CD4-positive, CD25-positive, alpha-beta regulatory T cell (primary cell): ENCODE results near the gene UBE2R2. TPM values are rescaled to one million over a fixed set of nuclear protein-coding genes. Genes with fewer than 3 reads are reported as not detected.

Experiments
- ATAC-seq, 2 donors: fragments of 150-1000 bp; cut with Tn5 transposase; one replicate each; pipeline ENCODE4 v1.10.0; 2021; ENCODE audit warnings: low read depth in 2 of 2, moderate number of reproducible peaks in 2 of 2, moderate library complexity in 1 of 2
- DNase-seq, 3 donors: peaks; one replicate each; pipeline versions ENCODE4 v3.0.0 to v3.0.0-alpha.2; 2012 to 2022; ENCODE audit warnings: mixed read lengths in 1 of 3
- H3K27ac ChIP-seq: one replicate; pipeline ENCODE4 v1.7.0; 2013; ENCODE audit warnings: mild to moderate bottlenecking, low read length; ENCODE audit not compliant: insufficient read depth, poor library complexity, severe bottlenecking
- H3K27me3 ChIP-seq: one replicate; pipeline ENCODE4 v1.7.0; 2013; ENCODE audit warnings: low read length; ENCODE audit not compliant: control insufficient read depth, insufficient read depth
- H3K36me3 ChIP-seq: one replicate; pipeline ENCODE4 v1.7.0; 2013; ENCODE audit warnings: mild to moderate bottlenecking, low read length, moderate library complexity; ENCODE audit not compliant: control insufficient read depth, insufficient read depth
- H3K4me1 ChIP-seq: 2 replicates; pipeline ENCODE4 v1.7.0; 2013; ENCODE audit warnings: mild to moderate bottlenecking, low read length; ENCODE audit not compliant: insufficient read depth, control insufficient read depth, poor library complexity, severe bottlenecking
- H3K4me3 ChIP-seq: one replicate; pipeline ENCODE4 v1.7.0; 2013; ENCODE audit warnings: low read depth, mild to moderate bottlenecking, low read length, moderate library complexity
- H3K9me3 ChIP-seq, 2 experiments: 1 replicate in 1 of 2; 2 replicates in 1 of 2; pipeline ENCODE4 v1.7.0; 2013; ENCODE audit warnings: low read length in 2 of 2, mild to moderate bottlenecking in 1 of 2, moderate library complexity in 1 of 2; ENCODE audit not compliant: control insufficient read depth in 2 of 2
- H3K27ac Mint-ChIP-seq, 3 donors: one replicate each; pipeline ENCODE4 v1.8.0; 2020 to 2022; ENCODE audit warnings: mild to moderate bottlenecking in 3 of 3, mixed read lengths in 3 of 3, moderate library complexity in 2 of 3
- H3K27me3 Mint-ChIP-seq: one replicate; pipeline ENCODE4 v1.8.0; 2022; ENCODE audit warnings: mild to moderate bottlenecking, mixed read lengths
- H3K36me3 Mint-ChIP-seq: one replicate; pipeline ENCODE4 v1.8.0; 2020; ENCODE audit warnings: mixed read lengths
- H3K4me1 Mint-ChIP-seq, 4 donors: one replicate each; pipeline ENCODE4 v1.8.0; 2020 to 2022; ENCODE audit warnings: mixed read lengths in 4 of 4, mild to moderate bottlenecking in 1 of 4
- H3K4me3 Mint-ChIP-seq, 4 donors: one replicate each; pipeline ENCODE4 v1.8.0; 2020 to 2022; ENCODE audit warnings: mild to moderate bottlenecking in 4 of 4, mixed read lengths in 4 of 4, moderate library complexity in 3 of 4
- H3K9me3 Mint-ChIP-seq, 7 donors: one replicate each; pipeline ENCODE4 v1.8.0; 2020 to 2022; ENCODE audit warnings: mixed read lengths in 7 of 7, mild to moderate bottlenecking in 3 of 7, moderate library complexity in 2 of 7
- polyA plus RNA-seq, 4 donors: library from polyadenylated mRNA; unstranded; fragments of 300-500 nt; fragmentation: Illumina TruSeq; gene quantifications; one replicate each; pipeline ENCODE4 v1.2.3, GENCODE V29; 2021
- total RNA-seq: library from RNA; stranded (reverse); gene quantifications from one replicate; pipeline ENCODE4 v1.2.3, GENCODE V29; 2022

The UBE2R2 gene
- total and polyA plus RNA-seq, 5 donors from 2014 or later, result 14.8 to 33.3 (median 16.4) TPM

DNA sequence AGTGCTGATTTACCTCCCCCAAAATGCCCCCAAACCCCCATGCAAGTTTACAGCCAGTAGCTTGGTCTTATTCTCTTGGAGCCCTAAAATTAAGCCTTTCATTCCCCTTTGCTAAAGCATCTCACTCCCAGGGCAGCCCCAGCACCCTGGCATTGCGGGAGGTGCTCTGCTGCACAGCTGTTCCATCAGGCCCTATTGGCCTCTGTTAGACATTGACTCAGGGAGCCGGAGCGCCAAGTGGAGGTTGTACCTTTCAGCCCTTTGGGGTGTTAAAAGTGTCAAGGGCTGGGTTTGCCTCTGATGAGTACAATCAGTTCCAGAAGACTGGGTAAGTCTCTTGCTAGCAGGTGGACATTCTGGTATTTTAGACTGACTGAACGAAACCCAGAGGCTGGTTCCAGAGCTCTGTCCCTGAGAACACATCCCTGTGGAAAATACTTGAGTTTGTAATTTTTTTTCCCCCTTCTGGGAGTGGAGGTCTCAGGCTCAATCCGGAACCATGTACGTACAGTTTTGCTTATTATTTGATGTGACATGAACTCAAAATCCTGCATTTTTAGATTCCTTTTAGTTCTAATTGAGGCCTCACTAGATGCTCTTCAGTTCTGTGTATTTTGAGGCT, 102.4 kb downstream of the UBE2R2 start:
- Mint-ChIP-seq H3K4me1 (peaks cover 0 to 5% (median 0%) of the 10 kb centered on the region in 4 donors), H3K4me3 (no peak overlapping the region), H3K9me3 (no peaks in the 10 kb centered on the region), H3K27me3 (no peaks in the 10 kb centered on the region), H3K27ac (peak overlapping the region in 2 of 3 donors; percentile 70 to 73), H3K36me3 (peaks cover 43% of the 10 kb centered on the region)
- peaks cover 77% of the 10 kb centered on the region for H3K36me3 ChIP-seq
- no peaks in the 10 kb centered on the region for H3K27me3 ChIP-seq
- ATAC-seq, result no peak
- no peak for DNase-seq
- no peak overlapping the region for H3K27ac ChIP-seq
- H3K4me3 ChIP-seq, result no peak overlapping the region
- H3K9me3 ChIP-seq, result no peaks in the 10 kb centered on the region
- no peaks in the 10 kb centered on the region for H3K4me1 ChIP-seq

DNA sequence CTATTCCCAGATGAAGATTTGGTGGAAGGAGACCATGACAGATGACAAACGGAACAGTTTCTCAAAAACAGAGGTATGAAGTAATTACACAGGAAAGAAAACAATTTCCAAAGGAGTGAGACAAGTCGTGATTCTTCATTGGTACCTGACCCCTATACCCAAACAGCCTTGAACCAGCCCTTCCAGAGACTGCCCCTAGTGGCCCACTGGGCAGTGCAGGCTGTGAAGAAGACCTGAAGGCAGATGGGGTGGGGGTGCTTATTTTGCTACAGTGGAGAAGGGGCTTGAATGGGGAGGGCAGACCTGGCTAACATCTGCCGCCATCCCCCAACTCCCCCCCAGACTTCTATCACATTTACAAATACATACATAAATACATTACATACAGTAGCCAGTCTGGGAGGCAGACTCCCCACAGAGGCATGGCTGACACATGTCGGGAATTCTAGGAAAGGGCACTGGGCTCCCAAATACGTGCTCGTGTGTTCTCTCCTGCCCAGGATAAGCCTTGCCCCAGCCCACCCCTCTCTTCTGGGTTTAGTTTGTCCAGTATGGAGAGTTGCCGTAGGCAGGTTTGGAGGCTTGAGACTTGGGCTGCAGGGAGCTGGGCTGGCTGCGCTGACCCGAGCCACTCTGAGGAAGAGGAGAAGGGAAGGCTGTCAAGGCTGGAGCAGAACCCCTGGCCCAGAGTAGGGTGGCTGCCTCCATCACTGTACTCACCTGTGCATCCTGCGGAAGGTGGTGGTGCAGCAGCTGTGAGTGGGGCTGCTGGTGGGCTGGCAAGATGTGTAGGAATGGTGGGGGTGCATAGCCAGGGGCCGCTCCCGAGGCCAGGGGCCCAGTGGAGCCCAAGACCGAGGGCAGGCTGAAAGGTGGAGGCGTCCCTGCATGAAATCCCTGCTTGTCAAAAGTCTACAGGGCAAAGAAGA, 105.3 kb downstream of the UBE2R2 start:
- ATAC-seq, result no peak
- Mint-ChIP-seq H3K27ac (peak overlapping the region in 1 of 3 donors; percentile 55), H3K4me3 (peak overlapping the region in 1 of 4 donors; percentile 84), H3K27me3 (no peaks in the 10 kb centered on the region), H3K36me3 (peaks cover 37% of the 10 kb centered on the region), H3K4me1 (peaks cover 0 to 5% (median 0%) of the 10 kb centered on the region in 4 donors), H3K9me3 (no peaks in the 10 kb centered on the region)
- no peak overlapping the region for H3K4me3 ChIP-seq
- no peak overlapping the region for H3K27ac ChIP-seq
- no peaks in the 10 kb centered on the region for H3K9me3 ChIP-seq
- peaks cover 87% of the 10 kb centered on the region for H3K36me3 ChIP-seq
- H3K27me3 ChIP-seq, result no peaks in the 10 kb centered on the region
- DNase-seq, result peak in 1 of 3 donors; percentile 36
- H3K4me1 ChIP-seq, result no peaks in the 10 kb centered on the region

DNA sequence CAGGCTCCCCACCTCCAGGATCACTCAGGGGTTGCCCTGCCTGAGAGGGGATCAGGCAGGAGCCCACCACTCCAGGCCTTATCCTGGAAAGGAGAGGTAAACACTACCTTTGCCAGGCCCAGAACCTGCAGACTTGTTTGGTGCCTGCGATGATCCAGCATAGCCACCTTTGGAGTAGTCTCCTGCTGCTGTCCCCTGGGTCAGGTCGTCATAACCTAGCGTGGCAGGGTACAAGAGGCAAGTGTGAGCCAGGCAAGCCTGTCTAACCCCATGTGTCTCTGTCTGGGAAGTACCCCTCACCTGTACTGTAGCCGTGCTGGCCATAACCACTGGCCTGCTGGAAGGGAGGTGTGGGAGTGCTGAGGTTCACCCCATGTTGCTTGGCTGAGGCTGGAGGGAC, 106.1 kb downstream of the UBE2R2 start:
- Histone ChIP-seq H3K4me3 (no peak overlapping the region), H3K27ac (no peak overlapping the region), H3K4me1 (no peaks in the 10 kb centered on the region), H3K27me3 (no peaks in the 10 kb centered on the region), H3K9me3 (no peaks in the 10 kb centered on the region), H3K36me3 (peaks cover 87% of the 10 kb centered on the region)
- no peak for ATAC-seq
- H3K4me3 Mint-ChIP-seq, result peak overlapping the region in 1 of 4 donors; percentile 27
- peaks cover 32% of the 10 kb centered on the region for H3K36me3 Mint-ChIP-seq
- no peaks in the 10 kb centered on the region for H3K9me3 Mint-ChIP-seq
- peak overlapping the region in 1 of 3 donors; percentile 29 for H3K27ac Mint-ChIP-seq
- peaks cover 0 to 5% (median 0%) of the 10 kb centered on the region in 4 donors for H3K4me1 Mint-ChIP-seq
- DNase-seq, result no peak
- H3K27me3 Mint-ChIP-seq, result no peaks in the 10 kb centered on the region

DNA sequence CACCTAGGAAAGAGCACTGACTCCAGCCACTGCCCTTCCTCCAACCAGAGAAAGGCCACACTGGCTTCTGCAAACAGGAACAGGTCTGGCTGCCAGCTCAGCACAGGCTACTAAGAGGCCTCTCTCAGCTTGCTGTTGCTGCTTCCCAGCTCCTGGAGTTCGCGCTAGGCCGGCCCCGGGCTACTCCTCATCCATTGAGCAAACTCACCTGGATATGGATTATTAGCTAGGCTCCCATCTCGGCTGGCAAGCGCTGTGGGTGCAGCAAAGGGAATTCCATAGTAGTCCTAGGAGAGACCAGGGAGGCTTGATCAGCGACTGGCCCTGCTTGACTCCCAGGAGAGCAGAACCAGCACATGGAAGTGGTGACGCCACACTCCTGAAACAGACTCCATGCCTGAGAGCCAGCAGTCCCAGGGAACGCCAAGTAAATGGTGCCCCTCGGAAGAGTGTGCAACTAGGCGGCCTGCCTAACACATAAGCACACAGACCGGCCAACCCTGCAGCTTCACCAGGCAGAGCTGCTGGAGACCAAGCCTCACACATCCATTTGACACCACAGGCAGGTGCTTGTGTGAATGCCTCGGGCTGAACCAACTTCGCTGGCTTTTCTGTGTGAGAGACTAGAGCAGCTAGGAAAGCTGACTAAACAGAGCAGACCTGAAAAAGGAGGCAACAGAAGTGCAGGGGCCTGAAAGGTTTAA, 107.2 kb downstream of the UBE2R2 start:
- no peaks in the 10 kb centered on the region for H3K9me3 Mint-ChIP-seq
- peaks cover 96% of the 10 kb centered on the region for H3K36me3 ChIP-seq
- peak overlapping the region in 1 of 3 donors; percentile 15 for H3K27ac Mint-ChIP-seq
- H3K4me3 ChIP-seq, result no peak overlapping the region
- no peak for DNase-seq
- no peak overlapping the region for H3K27ac ChIP-seq
- peaks cover 26% of the 10 kb centered on the region for H3K36me3 Mint-ChIP-seq
- no peak for ATAC-seq
- no peaks in the 10 kb centered on the region for H3K4me1 ChIP-seq
- no peaks in the 10 kb centered on the region for H3K27me3 Mint-ChIP-seq
- H3K4me3 Mint-ChIP-seq, result no peak overlapping the region
- H3K4me1 Mint-ChIP-seq, result peaks cover 0 to 5% (median 0%) of the 10 kb centered on the region in 4 donors
- no peaks in the 10 kb centered on the region for H3K27me3 ChIP-seq
- H3K9me3 ChIP-seq, result no peaks in the 10 kb centered on the region

DNA sequence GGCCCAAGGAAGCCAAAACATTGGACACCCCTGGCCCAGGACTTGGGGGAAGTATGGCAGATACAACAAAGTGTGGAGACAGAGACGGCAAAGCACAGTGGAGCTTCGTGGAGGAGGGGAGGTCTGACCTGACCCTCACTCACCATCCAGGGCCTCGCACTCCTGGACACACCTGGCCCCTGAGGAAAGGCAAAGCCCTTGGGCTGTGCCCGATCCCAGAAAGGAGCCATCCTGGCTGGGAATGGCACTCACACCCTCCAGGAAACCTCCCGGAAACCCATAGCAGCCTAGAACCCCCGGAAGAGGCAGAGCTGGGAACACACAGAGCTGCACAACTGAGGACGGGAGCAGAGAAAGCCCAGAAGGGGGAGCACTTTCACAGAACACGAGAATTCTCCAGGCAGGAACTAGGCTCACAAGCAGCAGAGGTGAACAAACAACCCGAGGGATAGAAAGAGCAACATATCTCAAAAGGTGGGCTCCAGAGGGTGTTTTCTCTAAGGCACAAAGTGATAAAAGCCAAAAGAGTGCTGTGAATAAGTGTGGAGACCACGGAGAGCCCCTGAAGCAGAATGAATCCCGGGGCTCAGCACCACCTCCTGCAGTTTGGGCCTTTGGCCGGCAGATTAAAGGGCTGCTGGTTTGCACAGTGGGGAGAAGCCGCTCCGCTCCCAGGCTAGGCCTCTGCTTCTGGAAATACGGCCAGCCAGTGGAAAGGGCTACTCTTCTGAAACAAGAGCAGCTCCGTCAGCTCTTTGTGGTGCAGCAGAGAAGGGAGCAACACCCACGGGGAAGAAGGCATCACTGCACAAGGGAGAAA, 108.2 kb downstream of the UBE2R2 start:
- peaks cover 87% of the 10 kb centered on the region for H3K36me3 ChIP-seq
- no peak overlapping the region for H3K27ac ChIP-seq
- H3K36me3 Mint-ChIP-seq, result peaks cover 26% of the 10 kb centered on the region
- DNase-seq (peak in 2 of 3 donors; percentile 18 to 44), ATAC-seq (no peak)
- no peaks in the 10 kb centered on the region for H3K27me3 ChIP-seq
- peaks cover 0 to 3% (median 0%) of the 10 kb centered on the region in 4 donors for H3K4me1 Mint-ChIP-seq
- no peaks in the 10 kb centered on the region for H3K27me3 Mint-ChIP-seq
- H3K9me3 Mint-ChIP-seq, result no peaks in the 10 kb centered on the region
- no peak overlapping the region for H3K4me3 Mint-ChIP-seq
- H3K4me3 ChIP-seq, result no peak overlapping the region
- no peaks in the 10 kb centered on the region for H3K4me1 ChIP-seq
- no peaks in the 10 kb centered on the region for H3K9me3 ChIP-seq
- H3K27ac Mint-ChIP-seq, result peak overlapping the region; percentile 10 to 73 (median 38)

DNA sequence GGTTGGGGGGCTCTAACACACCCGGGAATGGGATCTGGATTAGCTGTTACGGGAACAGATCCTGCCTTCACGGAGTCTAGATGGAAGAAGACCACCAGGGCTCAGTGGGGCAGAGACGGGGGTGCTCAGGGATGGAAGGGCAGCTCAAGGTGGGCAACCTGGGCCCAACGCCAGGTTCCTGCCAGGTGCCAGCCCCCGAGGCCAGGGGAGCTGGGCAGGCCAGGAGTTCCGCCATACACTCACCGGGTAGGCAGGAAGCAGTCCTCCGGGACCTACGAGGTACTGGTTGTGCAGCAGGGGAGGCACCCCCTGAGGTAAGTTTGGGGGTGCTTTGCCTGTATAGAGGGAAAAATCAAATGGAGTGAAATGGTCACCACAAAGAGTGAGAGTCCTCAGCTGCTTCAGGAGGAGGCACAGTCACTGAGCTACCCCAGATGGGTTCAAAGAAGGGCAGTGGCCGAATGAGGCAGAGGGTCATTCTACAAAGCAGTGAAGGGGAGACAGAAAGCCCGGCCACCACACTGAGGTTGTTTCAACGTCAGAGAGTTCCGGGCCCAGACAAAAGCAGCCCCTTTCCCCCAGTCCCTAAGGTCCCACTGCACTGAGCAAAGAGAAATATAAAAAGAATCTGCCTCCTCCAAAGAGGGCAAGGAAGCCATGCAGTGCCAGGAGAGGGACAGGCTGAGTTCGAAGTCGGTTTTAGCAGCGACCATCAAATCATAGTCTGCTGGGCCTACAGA, 110.0 kb downstream of the UBE2R2 start:
- Histone ChIP-seq H3K27me3 (no peaks in the 10 kb centered on the region), H3K27ac (no peak overlapping the region), H3K36me3 (peaks cover 85% of the 10 kb centered on the region), H3K9me3 (no peaks in the 10 kb centered on the region), H3K4me3 (no peak overlapping the region), H3K4me1 (no peaks in the 10 kb centered on the region)
- peaks cover 0 to 2% (median 0%) of the 10 kb centered on the region in 4 donors for H3K4me1 Mint-ChIP-seq
- H3K27me3 Mint-ChIP-seq, result no peaks in the 10 kb centered on the region
- no peaks in the 10 kb centered on the region for H3K9me3 Mint-ChIP-seq
- no peak overlapping the region for H3K4me3 Mint-ChIP-seq
- H3K36me3 Mint-ChIP-seq, result peaks cover 30% of the 10 kb centered on the region
- peak overlapping the region; percentile 56 to 79 (median 70) for H3K27ac Mint-ChIP-seq
- ATAC-seq (no peak), DNase-seq (no peak)
